Esophagus squamous epithelium (tissue), 4 donors: ENCODE measurements around the gene VMP1.

Experiments
- POLR2A ChIP-seq, 4 donors: fragments of 450-650 bp; IDR thresholded peaks; one replicate each; pipeline ENCODE4 v1.6.1; 2017; ENCODE audit warnings: antibody characterized with exemption in 4 of 4, mild to moderate bottlenecking in 4 of 4, moderate library complexity in 3 of 4
- TF ChIP-seq, protein P1 (sequence below), 6 experiments: fragments of 450-650 bp in 4 of 6; fragments of 200-600 bp in 2 of 6; sonication (generic) in 2 of 6; IDR thresholded peaks; one replicate each; pipeline ENCODE4 v1.5.1; 2016 to 2019; ENCODE audit warnings: antibody characterized with exemption in 6 of 6, mild to moderate bottlenecking in 4 of 6, moderate library complexity in 4 of 6

DNA sequence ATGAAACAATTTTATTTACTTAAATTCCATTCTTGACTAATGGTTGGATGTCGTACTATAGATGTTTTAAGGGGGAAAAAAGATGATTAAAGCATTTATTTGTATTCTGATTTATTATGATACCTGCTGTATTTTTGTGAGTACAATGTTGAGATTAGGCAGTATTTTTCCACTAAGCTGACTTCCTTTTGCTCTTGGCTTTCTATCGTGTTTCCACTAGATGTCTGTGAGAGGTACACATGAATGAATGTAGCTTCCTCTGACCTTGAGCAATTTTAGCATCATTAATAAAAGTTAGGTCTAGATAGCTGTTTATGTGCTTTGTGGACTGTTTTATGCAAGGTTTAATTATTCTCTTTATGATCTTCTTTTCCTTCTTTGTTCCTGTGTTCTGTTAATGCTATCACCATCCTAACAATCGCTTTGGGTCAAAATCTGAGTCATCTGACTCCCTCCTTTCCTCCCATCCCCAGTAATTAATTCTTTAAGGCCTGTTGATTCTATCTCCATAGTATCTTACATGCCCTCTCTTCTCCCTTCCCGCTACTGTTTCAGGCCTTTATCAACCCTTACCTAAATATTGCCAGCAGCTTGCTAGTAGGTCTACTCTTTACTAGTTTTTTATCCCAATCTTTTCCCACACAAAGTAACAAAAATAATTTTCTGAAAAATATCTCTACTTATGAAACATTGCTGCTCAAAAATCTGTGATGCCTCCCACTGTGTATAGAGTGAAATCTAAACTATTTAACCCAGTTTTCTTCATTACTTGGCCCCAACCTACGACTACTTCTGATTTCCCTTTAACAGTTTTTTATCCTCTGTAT, 76.0 kb downstream of the VMP1 start:
- TF ChIP-seq, protein P1, sequence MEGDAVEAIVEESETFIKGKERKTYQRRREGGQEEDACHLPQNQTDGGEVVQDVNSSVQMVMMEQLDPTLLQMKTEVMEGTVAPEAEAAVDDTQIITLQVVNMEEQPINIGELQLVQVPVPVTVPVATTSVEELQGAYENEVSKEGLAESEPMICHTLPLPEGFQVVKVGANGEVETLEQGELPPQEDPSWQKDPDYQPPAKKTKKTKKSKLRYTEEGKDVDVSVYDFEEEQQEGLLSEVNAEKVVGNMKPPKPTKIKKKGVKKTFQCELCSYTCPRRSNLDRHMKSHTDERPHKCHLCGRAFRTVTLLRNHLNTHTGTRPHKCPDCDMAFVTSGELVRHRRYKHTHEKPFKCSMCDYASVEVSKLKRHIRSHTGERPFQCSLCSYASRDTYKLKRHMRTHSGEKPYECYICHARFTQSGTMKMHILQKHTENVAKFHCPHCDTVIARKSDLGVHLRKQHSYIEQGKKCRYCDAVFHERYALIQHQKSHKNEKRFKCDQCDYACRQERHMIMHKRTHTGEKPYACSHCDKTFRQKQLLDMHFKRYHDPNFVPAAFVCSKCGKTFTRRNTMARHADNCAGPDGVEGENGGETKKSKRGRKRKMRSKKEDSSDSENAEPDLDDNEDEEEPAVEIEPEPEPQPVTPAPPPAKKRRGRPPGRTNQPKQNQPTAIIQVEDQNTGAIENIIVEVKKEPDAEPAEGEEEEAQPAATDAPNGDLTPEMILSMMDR (IDR thresholded peaks at IDR 0.05): no peak
- TF ChIP-seq POLR2A (IDR thresholded peaks at IDR 0.05): no peak
